AG09319 (cell line): ENCODE results near the gene TRIM8.
A peak's percentile ranks its signal among the peaks of the same experiment; 100 is the strongest.

Source experiments
- DNase-seq: peaks from one replicate; pipeline ENCODE4 v3.0.0-alpha.2; 2010; ENCODE audit warnings: low read depth; ENCODE audit errors: extremely low read depth
- TF ChIP-seq, protein P1 (sequence below): IDR thresholded peaks from 2 replicates; pipeline ENCODE4 v1.5.1; 2011; ENCODE audit warnings: low read depth, mild to moderate bottlenecking, inconsistent platforms, low read length, moderate library complexity

Gene TRIM8

GRCh38 chr10:102674566-102674965 lies 30.3 kb downstream of the TRIM8 start:
- no peak for DNase-seq
- TF ChIP-seq, protein P1, sequence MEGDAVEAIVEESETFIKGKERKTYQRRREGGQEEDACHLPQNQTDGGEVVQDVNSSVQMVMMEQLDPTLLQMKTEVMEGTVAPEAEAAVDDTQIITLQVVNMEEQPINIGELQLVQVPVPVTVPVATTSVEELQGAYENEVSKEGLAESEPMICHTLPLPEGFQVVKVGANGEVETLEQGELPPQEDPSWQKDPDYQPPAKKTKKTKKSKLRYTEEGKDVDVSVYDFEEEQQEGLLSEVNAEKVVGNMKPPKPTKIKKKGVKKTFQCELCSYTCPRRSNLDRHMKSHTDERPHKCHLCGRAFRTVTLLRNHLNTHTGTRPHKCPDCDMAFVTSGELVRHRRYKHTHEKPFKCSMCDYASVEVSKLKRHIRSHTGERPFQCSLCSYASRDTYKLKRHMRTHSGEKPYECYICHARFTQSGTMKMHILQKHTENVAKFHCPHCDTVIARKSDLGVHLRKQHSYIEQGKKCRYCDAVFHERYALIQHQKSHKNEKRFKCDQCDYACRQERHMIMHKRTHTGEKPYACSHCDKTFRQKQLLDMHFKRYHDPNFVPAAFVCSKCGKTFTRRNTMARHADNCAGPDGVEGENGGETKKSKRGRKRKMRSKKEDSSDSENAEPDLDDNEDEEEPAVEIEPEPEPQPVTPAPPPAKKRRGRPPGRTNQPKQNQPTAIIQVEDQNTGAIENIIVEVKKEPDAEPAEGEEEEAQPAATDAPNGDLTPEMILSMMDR, result no peak

DNA sequence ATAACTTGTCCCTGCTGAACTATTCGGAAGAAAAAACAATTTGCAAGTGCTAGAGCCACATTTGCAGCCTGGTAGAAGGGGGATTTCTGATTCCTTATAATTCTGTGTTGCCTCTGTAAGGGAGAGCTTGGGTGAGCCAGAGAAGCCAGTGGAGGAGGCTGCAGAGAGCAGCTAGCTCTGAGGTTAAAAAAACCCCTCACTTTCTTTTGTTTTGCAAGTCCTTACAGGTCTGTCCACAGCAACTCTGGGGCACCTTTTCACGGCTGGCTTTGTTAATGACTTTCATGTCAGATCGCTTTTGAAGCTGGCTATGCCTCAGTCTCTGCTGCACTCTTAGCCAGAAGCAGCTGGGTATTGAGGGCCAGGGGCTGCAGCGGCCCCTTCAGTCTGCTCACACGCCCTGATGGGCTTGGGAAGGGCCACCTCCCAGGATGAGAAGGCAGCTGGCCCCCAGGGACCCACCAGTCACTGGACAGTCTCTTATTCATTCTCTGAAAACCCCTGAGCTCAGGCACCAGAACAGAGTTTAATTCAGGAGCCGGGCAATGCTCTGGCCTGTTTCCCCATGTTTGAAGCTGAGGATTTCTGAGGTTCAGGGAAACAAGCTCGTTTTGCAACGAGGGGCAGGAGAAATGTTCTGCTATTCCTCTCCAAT lies 30.9 kb downstream of the TRIM8 start:
- DNase-seq, result no peak
- TF ChIP-seq, protein P1, result no peak

DNA sequence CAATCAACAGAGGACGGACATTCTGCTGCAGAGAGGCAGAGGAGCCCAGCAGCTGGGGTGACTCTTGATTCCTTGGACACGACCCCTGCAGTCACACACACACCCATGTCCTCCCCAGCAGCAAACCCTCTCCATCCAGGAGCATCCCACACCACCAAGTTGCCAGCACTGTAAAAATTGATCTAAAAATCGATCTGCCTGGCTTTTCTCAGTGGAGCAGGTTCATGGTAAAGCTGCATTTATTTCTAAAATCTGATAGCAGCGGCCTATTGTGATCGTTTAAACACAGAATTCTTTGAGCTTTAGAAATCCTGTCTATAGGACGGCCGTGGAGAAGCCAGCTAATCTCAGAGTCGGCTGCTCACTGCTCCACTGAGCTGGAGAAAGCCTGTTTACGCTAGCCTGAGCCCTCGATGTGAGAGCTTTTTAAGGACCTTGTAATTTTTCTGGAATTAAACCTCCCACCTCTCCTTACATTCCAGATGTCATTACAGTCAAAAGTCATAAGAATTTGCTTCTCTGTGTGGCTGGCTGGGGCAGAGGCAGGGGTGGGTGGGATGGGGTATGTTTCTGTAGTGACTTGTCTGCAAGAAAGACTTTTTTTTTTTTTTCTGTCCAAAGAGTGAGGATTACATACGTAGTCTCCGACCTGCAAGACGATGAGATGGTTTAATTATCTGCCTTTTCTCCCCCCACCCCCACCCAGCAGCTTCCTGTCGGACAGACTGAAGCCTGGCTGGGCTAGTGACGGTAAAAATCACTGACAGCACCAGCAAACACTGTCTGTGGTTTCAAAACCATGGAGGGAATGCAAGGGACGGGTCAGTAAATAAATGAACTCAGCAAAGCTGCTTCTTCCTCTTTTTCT lies 31.6 kb downstream of the TRIM8 start:
- peak; percentile 88 for DNase-seq
- TF ChIP-seq, protein P1, result no peak

DNA sequence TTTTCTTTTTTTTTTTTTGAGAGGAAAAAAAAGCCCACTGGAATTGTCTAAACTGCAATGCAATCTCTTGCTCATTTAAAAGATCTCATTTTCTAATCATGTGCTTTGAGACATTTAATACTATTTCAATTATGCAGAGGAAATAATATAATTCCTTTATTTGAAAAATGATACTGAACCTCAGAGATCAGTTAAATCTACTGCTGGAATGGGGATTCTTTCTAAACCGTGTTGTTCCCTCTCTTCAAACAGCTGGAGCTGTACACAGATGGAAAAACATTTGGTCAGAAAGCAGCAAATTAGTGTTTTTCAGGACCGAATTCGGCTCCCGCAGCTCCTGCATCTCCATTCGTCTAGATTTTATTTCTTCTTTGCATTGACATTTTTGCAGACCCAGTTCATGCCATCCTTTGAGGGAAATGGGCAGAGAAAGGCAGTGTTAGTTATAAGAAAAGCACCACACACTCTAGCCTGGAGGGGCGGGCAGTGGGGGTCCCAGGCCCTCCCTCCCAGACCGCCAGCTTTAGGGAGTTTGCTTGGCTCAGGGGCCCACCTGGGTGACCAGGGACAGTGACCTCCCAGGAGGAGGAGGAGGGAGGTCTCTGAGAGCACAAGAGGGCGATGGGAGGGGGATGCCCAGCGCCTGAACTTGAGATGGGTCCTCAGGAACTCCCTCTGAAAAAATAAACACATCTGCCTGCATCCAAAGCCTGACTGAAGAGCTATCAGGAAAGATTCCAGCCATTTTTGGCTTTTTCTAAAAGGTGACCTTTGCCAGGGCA lies 32.4 kb downstream of the TRIM8 start:
- DNase-seq, result no peak

DNA sequence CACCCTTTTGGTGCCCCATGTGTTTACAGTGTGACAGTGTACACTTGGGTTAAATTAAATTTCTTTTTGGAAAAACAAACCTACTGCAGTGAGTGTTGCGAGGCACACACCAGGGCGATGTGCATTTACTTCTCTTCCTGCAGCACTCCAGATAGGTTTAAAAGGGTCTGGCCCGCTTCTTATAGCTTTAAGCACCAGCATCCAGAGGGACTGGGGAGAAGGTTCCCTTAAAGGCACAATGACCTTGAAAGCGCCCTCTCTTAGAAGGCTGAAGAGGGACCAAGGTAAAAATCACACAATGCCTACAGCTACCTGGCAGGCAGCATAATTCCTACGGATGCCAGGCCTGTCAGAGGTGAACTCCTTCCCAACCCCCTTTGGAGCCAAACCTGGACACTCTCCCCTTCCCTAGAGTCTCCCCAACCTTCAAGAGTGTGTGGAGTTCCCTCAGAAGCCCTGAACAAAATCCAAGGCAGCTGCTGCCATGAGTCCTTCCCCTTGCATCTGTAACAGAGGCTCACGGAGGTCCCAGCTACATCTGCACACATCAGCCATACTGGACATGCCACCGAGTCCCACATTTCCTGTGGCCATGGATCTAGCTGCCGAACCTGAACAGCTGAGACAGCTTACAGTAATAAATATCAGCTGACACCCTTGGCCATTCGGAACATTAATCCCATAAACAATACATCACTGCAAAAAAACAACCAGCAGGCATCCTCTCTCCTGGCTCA lies 33.2 kb downstream of the TRIM8 start:
- DNase-seq, result no peak
- TF ChIP-seq, protein P1, result no peak

More for the DNA sequence above, 32.4 kb downstream of the TRIM8 start:
- TF ChIP-seq, protein P1, result no peak

DNA sequence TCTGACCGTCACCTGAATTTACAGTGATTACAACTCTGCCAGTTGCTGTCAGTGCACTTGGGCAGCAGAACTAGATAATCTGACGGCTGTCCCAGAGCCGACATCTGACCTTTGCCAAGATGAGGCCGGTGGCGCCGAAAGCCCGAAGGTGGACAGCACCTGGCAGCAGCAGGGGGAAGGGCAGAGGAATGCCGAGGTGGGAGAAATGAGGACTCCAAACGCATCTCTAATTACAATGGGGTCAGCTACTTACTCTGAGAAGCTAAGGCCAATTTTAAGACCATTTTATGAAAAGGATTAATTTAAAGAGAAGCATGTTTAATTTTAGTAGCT lies 33.8 kb downstream of the TRIM8 start:
- DNase-seq, result no peak
- TF ChIP-seq, protein P1, result no peak
